GM19043 (cell line): ENCODE measurements around the gene ANKRD53.
A peak's percentile ranks its signal among the peaks of the same experiment; 100 is the strongest.
"Not testable (repeated sequence)": the region's sequence is repeated elsewhere in the genome, so short reads cannot be mapped to it uniquely, and the experiment has no call there.

ENCODE experiments used
- ATAC-seq: cut with Tn5 transposase; IDR thresholded peaks from one replicate; pipeline ENCODE4 v1.9.1; 2021; ENCODE audit warnings: low read depth; ENCODE audit not compliant: unreplicated experiment

Gene ANKRD53

DNA sequence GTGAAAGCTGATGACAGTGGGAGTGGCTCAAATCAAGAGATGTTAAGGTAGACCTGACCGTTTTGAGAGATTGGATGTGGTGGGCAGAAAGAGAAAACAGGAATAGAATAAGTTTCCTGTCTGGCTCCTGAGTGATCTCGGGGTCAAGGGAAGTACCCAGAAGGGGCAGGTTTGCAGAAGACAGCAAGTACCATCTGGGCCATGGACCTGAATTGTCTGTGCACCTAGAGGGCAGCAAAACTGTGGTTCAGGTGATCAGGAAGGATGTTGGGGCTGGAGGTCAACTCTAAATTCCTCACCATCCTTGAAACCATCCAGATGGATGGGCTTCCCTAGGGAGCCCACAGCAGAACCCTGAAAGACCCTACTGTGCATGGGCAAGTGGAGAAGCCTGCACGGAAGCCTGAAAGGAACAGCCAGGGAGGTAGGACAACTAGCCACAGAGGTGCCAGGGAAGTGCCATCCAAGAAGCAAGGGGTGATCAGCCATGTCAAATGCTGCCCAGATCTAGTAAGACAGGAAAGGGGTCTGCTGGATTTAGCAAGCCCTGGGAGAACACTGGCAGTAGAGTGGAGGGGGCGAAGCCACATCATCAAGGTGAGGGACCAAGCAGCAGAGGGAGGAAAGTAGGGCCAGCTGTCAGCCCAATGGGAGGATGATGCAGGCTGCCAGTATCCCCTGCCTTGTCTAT is 8.2 kb downstream of the ANKRD53 start:
- ATAC-seq: no peak

DNA sequence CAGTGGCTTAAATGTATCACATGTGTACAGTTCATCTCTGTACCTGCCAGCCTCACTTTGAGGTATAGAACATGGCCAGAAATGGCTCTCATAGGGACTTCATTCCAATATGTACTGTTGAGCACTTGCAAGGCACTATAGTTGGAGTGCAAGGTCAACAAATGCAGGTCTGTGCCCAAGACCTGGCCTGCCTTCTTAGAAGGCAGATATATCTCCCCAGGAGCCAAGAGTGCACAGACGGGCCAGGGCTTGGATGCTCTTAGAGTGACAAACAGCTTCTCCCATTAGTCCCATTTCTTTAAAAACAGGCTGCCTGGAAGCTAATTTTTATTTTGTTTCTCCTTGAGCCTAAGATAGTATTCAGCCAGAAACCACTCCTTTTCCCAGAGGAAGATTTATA is 9.0 kb downstream of the ANKRD53 start:
- ATAC-seq: no peak

DNA sequence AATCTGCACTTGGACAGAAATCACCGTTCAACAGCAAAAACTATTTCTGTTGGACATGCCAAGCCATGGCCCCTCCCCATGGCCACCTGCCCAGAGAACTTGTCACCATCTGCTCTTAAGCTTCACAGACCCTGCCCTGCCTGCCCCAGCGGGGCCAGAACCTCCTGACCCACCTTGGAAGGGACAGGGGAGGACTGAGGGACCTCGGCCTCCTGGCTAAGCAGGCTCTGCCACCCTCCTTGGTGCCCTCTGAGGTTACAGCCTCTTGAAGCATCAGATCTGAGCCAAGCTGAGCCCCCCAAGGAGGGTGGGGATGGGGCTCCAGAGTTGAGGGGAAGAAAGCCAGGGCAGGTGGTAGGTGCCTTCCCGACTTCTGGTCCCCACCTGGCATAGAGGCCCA is 9.7 kb downstream of the ANKRD53 start:
- ATAC-seq: no peak

DNA sequence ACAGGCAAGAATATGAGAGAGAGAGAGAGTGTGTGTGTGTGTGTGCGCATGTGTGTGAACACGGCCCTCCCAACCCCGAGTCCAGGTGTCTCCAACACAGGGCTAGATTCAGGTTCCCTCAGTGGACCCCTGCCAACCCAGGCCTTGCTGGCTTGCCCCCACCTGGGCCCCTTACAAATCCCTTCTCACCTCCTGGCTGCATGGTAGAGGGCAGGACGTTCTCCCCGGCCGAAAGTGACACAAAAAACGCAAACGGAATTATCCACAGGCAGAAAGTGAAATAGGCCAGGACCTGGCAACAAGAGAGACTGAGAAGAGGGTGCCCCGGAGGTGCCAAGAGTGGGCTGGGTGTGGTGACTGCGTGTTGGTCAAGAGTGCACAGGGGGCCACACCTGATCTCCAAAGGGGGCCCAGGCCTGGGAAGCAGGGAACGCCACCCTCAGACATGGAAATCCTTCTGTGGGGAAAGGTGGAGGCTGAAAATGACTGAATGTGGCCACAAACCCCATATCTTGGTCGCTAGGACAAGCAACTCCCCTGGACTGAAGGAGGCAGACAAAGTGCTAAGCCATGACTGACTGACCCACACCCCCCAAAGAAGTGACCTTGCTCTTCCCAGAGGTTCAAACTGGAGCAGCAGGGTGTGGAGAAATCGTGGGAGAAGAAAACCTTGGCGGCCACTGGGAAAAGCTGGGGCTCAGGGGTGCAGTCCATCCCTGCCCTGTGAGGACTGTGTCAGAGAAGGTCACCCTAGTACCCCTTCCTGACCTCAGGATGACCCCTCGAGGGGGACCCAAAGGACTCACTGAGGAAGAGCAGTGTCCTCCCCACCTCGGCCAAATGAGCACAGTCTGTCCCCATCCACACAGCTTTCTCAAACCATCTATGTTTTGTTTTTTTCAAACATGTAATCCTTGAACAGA is 10.6 kb downstream of the ANKRD53 start:
- no peak for ATAC-seq

DNA sequence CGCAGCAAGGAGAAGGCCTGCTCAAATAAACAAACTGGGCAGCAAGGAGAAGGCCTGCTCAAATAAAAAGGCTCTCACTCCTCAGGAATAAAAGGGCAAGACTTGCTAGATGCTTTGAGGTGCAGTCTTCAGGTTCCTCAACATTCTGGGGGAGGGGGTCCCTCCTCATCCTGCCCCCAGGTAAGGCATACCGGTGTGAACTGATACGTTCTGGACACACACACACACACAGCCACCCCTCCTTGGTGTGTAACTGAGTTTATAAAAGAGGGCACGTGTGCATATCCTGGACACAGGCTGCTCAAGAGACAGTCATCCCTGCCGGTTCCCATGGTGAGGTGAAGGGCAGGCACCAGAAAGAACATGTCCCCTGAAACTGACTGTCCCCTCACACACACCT is 11.8 kb downstream of the ANKRD53 start:
- ATAC-seq: no peak

DNA sequence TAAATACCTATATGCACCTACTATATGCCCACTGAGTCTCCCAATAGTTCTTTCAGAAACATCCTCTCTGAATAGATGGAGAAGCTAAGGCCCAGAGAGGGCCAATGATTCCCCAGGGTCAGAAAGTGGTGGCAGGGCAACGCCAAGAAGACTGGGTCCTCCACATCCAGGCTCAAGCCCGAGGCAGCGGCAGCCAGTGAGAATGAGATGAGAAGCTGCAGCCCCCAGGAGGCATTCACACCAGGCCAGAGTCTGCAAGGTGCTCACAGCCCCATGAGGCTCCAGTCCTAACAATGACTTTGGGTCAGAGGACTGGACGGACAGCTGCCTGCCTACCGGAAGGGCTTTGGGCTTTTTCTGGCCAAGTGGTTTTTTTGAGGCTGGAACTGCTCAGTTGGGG is 12.7 kb downstream of the ANKRD53 start:
- ATAC-seq: no peak

DNA sequence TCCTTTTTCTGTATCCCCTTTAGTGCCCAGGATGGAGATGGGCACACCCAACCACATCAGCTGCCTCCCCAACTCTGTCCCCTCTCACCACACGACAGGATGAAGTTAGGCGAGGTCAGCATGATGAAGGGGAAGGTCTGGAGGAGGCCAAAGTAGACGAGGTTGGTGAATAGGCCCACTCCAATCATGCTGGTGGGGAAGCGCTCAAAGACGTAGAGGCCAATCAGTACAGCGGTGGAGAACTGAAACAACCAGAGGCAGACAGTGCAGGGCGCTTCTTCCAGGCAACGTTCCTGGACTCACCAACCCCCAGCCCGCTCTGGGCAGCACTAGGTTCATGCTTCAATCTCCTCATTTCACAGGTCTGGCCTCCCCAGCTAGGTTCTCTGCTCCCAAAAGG is 13.3 kb downstream of the ANKRD53 start:
- no peak for ATAC-seq

DNA sequence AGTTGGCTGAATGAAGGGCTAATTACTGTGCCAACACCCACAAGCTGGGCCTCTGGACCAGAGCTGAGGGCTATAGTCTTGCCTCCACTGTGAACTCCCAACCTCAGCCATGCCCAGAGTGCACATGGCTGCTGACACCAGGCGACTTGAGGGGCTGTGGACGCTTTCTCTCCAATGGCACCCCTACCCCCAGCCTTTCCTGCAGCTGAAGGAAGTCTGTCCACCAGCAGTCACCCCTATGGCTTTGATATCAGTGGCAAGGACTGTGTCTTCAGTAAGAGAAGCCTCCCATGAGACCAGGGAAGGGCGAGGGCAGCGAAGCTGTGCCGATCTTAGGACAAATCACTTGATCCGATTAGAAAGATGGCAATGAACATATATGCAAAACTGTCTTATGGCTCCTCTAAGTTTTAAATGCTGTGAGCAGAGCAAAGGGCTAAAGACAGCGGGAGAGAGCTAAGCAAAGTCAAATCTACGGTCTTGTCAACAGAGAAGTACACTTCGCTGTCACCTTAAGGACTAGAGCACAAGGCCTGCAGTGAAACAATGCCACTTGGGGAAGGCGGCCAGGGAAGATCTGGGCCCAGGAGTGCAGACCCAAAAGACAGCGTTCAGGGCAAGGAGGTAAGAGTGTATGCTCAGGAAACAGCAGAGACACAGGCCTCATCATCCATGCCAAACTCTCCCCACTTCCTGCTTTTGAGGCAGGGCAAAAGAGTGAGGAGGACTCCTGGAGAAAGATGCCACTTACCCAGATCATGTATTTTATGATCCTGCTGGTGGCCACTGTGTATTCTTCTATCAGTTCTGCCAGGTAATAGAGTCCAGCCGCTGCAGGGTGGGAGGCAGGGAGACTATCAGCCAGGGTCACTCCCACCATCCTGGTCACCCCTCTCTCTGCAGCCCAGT is 14.8 kb downstream of the ANKRD53 start:
- no peak for ATAC-seq

DNA sequence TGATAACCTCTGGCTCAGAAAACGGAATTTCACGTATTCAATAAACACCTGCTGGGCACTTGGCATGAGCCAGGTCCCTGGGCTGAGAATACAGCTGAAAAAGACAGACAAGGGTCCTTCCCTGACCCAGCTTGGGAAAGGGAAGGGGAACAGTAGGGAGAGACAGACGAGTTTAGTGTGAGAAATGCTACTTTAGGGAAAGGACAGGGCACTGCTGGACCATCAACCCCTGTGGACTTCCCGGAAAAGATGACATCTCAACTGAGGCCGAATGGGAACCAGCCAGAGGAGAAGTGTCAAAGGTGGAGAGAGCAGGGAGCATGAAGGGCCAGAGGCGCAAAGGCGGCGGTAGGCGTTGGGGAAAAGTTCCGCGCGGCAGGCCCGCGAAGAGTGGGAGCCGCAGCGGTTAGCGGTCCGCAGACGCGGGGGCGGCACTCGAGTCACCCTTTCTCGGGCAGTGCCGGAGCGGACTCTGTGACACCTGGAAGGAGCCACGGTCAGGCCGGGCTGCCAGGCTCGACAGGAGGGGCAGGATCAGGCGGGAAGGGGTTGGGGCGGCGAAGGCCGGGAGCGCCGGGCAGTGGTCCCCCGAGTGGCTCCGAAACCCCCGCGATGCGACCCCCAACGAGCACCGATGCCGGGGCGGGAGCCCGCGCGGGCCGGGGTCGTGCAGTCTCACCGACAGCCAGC is 15.7 kb downstream of the ANKRD53 start:
- peak; percentile 20 for ATAC-seq

DNA sequence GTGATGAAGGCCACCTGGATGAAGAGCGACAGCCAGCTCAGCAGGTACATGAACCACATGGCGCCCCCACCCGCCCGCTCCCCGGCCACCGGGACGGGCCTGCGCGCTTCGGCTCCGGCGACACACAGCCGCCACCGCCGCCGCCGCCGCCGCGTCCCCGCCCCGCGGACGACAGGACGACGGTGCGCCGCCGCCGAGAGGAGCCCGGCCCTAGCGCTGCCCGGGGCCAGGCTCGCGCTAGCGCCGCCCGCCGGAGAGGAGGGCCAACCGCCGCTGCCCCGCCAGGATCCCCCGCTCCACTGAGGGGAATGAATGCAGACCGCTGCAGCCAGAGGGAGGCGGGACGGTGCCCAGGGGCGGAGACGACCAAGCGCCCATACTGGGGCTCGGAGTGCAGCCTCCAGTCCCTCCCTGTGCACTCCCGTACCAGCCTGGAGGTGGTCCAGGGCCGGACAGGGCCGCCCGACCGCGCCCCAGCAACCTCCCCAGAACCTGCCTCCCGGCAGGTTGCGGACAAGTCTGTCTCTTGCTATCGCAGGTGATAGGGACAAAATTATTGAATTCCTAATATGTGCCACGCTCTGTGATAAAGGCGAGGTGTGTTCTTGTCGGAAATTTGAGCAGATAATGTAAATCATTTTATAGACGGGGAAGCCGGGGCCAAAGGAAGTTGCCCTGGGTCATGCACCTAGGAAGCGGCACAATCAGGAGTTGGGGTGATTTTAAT is 16.4 kb downstream of the ANKRD53 start, which contains the start of gene TEX261:
Gene TEX261, minus strand, starts transcription at position 175 of the 727 bp plus-strand sequence. Its CDS starts 116 bp downstream, at position 59.
- peak; percentile 94 for ATAC-seq

DNA sequence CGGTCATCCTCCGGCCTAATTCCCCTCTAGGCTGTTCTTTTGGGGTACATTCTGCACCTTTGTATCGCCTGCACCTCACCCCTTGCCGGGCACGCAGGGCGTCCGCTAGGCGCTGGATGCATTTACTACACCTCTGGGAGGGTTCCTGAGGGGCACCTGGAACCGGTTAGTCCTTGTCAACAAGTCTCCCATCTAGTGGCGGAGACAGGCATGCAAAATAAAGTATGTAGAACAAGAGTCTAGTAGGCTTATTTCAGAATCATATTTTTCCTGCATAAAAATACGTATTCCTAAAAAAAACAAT is 16.9 kb downstream of the ANKRD53 start:
- ATAC-seq: peak; percentile 36

DNA sequence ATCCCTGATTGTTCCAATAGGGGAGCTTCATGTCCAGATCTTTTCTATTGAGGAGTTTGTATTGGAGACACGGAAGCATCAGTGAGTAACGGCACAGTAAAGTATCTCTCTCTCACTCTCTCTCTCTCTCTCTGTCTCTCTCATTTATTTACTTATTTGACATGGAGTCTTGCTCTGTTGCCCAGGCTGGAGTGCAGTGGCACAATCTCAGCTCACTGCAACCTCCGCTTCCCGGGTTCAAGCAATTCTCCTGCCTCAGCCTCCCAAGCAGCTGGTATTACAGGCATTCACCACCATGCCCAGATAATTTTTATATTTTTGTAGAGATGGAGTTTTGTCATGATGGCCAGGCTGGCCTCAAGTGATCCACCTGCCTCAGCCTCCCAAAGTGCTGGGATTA is 20.5 kb downstream of the ANKRD53 start:
- not testable (repeated sequence) for ATAC-seq

DNA sequence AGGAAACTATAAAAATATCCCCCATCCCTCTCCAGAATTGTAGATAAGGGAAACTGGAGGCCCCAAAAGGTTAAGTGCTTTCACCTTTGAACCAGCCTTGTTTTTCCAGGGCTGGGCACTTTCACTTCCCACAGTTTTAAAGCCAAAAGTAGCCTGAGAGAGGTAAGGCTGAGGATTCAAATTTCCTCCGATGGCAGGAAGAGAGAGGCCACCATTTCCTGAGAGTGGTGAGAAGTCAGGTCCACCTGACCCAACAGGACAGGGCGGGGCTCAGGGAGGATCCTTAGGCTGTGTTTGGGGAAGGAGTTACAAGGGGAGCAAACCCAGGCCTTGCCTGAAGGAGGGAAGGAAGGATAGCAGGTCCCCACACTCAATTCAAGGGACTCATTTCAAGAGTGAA is 20.9 kb downstream of the ANKRD53 start:
- ATAC-seq: no peak

DNA sequence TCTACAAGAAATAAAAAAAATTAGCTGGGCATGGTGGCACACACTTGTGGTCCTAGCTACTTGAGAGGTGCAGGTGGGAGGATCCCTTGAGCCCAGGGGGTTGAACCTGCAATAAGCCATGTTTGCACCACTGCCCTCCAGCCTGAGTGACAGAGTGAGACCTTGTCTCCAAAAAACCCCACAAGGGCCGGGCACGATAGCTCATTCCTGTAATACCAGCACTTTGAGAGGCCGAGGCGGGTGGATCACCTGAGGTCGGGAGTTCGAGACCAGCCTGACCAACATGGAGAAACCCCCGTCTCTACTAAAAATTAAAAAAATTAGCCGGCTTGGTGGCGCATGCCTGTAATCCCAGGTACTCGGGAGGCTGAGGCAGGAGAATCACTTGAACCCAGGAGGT is 21.5 kb downstream of the ANKRD53 start:
- not testable (repeated sequence) for ATAC-seq

DNA sequence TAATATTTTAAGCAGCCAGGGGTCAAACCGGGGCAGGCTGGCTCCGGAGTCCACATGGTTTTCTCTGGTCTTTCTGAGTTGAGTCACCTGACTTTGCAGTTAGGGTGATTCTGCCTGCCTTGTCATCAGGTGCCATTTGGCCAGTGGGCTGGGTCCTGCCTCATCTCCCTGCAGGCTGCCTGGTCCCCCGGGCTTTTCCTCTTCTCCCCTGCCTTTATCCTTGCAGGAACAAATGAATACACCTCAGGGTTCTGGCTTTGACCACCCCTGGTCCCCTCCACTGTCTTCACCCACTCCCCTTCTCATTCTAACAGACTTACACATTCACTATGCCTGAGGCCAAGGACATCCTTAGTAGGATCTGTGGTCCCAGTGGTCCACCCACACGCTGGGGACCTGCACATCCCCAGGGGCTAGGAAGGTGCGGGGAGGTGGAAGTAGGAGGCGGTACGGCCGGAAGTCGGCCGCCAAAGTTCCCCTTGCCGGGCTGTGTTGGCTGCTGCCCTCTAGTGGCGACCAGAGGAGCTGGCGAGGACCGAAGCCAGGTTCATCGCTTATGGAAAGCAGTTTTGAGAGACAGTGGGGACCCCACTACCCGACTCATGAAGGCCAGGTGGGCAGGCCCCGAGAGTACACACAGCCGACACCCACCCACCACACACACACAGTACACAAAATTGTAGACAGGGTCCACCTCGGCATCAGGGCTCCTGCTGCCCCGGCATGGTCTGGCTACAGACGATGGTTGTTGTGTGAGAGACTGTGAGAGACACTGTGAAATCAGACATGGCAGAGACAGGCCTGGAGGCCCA is 22.6 kb downstream of the ANKRD53 start:
- peak; percentile 82 for ATAC-seq

DNA sequence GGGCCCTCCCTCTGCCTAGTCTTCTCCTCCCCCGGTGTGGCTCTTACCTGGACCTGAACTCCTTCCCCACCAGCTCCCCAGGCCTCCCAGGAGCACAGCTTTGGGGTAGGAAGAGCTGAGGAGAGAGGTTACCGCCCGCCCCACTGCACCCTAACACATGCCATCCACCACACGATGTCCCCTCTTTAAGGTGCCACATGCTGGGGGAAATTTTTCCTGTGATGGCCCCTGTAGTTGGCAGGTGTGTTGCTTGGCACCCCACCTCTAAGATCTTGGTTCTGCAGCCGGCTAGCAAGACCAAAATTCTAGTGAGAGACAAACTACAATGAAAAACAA is 23.1 kb downstream of the ANKRD53 start:
- no peak for ATAC-seq

DNA sequence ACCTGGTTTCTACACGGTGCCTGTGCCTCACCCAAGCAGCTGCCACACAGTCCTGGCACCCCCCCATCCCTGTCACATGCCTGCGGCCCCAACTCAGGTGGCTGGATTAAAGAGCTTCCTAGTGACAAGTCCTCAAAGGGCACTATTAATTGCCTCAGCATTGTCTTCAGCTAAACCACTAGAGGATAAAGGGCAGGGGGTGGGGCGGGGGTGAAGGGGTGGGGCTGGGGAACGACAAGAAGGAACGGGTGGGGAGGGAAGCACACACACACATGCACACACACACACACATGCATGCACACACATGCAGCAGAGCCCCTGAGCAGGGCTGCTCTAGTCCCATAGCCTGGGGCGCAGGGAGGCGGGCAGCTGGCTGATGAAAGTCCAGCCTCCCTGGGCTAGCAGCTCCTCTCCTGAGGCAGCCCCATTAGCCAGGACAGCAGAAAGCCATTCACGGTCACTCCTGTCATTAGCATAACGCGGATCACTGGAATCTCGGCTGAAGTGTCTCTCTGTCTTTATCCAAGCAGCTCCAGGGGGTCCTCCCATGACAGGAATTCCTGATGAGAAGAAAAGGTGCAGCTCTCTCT is 23.6 kb downstream of the ANKRD53 start:
- no peak for ATAC-seq

DNA sequence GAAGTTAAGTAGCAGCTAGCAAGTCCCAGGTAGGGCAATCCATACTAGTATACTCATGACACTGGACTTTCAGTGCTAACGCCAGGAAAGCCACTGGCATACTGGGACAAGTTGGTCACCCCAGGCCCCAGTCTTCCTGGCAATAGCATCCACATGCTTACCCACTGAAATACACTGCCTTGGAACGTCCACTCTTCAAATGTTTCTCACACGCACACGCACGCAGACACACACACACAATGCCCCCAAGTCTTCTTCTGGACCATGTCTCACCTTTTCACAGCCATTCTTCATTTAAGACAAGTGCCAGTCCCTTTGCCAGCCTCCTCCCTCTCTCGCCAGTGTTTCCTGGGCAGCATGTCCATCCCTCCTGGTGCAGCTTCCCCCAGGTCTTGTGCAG is 25.0 kb downstream of the ANKRD53 start:
- no peak for ATAC-seq
